ENCODE measurements around the gene ACOT7.

Gene ACOT7

GRCh38 chr1:6267686-6268322, 125.8 kb downstream of the ACOT7 start:
- no peak for TF ChIP-seq CTCF (IDR thresholded peaks at IDR 0.05; ENCODE audit: insufficient read depth, low read length, poor library complexity, severe bottlenecking)
- no peak for TF ChIP-seq EZH2phosphoT487 (conservative IDR thresholded peaks at IDR 0.05; ENCODE audit: low read length)
- Histone ChIP-seq H4K20me1 (ENCODE audit: low read depth, low read length) (no peaks in the 10 kb centered on the region), H3K79me2 (ENCODE audit: insufficient read depth, low read length) (no peaks in the 10 kb centered on the region), H3F3A (ENCODE audit: insufficient read depth) (no peaks in the 10 kb centered on the region), H3K27me3 (ENCODE audit: low read length) (no peaks in the 10 kb centered on the region), H3K4me2 (ENCODE audit: low read depth, low read length, poor library complexity, severe bottlenecking) (no peak overlapping the region), H3K36me3 (ENCODE audit: low read length) (no peaks in the 10 kb centered on the region), H3K27ac (ENCODE audit: low read depth, low read length) (no peak overlapping the region), H3K4me3 (ENCODE audit: insufficient read depth, low read length, poor library complexity, severe bottlenecking) (no peak overlapping the region), H3K9ac (ENCODE audit: low read length) (no peak overlapping the region), H3K9me3 (ENCODE audit: insufficient read depth, low read length) (no peaks in the 10 kb centered on the region), H3K9me2 (replicated peaks; ENCODE audit: insufficient read depth, low read length) (no peaks in the 10 kb centered on the region), H2AFZ (ENCODE audit: low read depth, low read length, severe bottlenecking) (no peak overlapping the region)

DNA sequence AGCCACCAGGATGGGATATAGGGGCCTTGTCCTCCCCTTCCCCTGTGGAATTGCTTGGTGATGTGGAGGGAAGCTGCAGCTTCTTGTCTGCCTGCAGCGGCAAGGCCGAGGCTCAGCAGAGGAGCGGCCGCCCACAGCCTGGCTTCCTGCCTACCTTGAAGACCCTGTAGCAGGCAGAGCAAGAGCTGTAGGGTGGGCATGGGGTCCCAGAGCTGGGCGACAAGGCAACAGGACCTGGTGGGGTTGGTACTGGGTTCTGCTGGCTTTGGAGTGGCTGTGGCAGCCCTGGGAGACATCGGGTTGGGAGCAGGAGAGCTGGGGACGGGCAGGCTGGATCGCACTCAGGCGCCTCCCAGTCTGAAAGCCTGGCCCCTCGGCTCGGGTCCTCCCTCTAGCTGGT, 126.9 kb downstream of the ACOT7 start:
- H4K20me1 ChIP-seq (ENCODE audit: low read depth, low read length), result no peaks in the 10 kb centered on the region
- H3K36me3 ChIP-seq (ENCODE audit: low read length), result no peaks in the 10 kb centered on the region
- H3K4me3 ChIP-seq (ENCODE audit: insufficient read depth, low read length, poor library complexity, severe bottlenecking), result no peak overlapping the region
- TF ChIP-seq EZH2phosphoT487 (conservative IDR thresholded peaks at IDR 0.05; ENCODE audit: low read length) (no peak), CTCF (IDR thresholded peaks at IDR 0.05; ENCODE audit: insufficient read depth, low read length, poor library complexity, severe bottlenecking) (no peak)
- no peaks in the 10 kb centered on the region for H3K9me3 ChIP-seq (ENCODE audit: insufficient read depth, low read length)
- no peaks in the 10 kb centered on the region for H3F3A ChIP-seq (ENCODE audit: insufficient read depth)
- no peak overlapping the region for H3K9ac ChIP-seq (ENCODE audit: low read length)
- no peak overlapping the region for H2AFZ ChIP-seq (ENCODE audit: low read depth, low read length, severe bottlenecking)
- H3K4me2 ChIP-seq (ENCODE audit: low read depth, low read length, poor library complexity, severe bottlenecking), result no peak overlapping the region
- H3K9me2 ChIP-seq (replicated peaks; ENCODE audit: insufficient read depth, low read length), result no peaks in the 10 kb centered on the region
- H3K27ac ChIP-seq (ENCODE audit: low read depth, low read length), result no peak overlapping the region
- H3K27me3 ChIP-seq (ENCODE audit: low read length), result no peaks in the 10 kb centered on the region
- H3K79me2 ChIP-seq (ENCODE audit: insufficient read depth, low read length), result no peaks in the 10 kb centered on the region

DNA sequence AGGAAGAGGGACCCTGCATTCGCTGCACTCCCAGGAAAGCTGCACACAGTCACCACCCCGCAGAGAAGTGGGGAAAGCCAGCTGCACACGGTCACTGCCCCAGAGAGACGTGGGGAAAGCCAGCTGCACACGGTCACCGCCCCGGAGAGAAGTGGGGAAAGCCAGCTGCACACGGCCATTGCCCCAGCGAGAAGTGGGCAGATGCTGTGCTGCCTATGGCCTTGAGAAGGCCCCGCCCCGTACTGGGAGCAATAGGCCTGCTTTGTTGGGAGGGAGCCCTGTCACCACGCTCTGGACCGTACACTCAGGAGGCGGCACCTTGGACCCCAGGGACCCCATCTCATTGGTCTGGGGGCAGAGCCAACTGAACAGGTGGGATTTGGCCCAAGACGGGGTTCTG, 128.4 kb downstream of the ACOT7 start:
- Histone ChIP-seq H3K9ac (ENCODE audit: low read length) (no peak overlapping the region), H2AFZ (ENCODE audit: low read depth, low read length, severe bottlenecking) (no peak overlapping the region), H3K4me2 (ENCODE audit: low read depth, low read length, poor library complexity, severe bottlenecking) (no peak overlapping the region), H4K20me1 (ENCODE audit: low read depth, low read length) (no peaks in the 10 kb centered on the region), H3K27me3 (ENCODE audit: low read length) (no peaks in the 10 kb centered on the region), H3K27ac (ENCODE audit: low read depth, low read length) (no peak overlapping the region), H3K36me3 (ENCODE audit: low read length) (no peaks in the 10 kb centered on the region), H3K9me2 (replicated peaks; ENCODE audit: insufficient read depth, low read length) (no peaks in the 10 kb centered on the region), H3F3A (ENCODE audit: insufficient read depth) (no peaks in the 10 kb centered on the region), H3K4me3 (ENCODE audit: insufficient read depth, low read length, poor library complexity, severe bottlenecking) (no peak overlapping the region), H3K9me3 (ENCODE audit: insufficient read depth, low read length) (no peaks in the 10 kb centered on the region), H3K79me2 (ENCODE audit: insufficient read depth, low read length) (no peaks in the 10 kb centered on the region)
- TF ChIP-seq CTCF (IDR thresholded peaks at IDR 0.05; ENCODE audit: insufficient read depth, low read length, poor library complexity, severe bottlenecking) (no peak), EZH2phosphoT487 (conservative IDR thresholded peaks at IDR 0.05; ENCODE audit: low read length) (no peak)

Data from SU-DHL-6 (cell line).